Bone marrow (tissue), 2 donors: Measurements from ENCODE around the gene TBX3.

Experiments used
- DNase-seq, 2 donors: peaks; one replicate each; lab custom pipeline; 2025; lab: John Stamatoyannopoulos, UW

Gene TBX3

GRCh38 chr12:114668151-114668885 lies 15.7 kb downstream of the TBX3 start:
- no peak for DNase-seq

GRCh38 chr12:114667669-114668150 lies 16.3 kb downstream of the TBX3 start:
- DNase-seq: no peak

GRCh38 chr12:114666746-114667668 lies 17.0 kb downstream of the TBX3 start:
- no peak for DNase-seq

DNA sequence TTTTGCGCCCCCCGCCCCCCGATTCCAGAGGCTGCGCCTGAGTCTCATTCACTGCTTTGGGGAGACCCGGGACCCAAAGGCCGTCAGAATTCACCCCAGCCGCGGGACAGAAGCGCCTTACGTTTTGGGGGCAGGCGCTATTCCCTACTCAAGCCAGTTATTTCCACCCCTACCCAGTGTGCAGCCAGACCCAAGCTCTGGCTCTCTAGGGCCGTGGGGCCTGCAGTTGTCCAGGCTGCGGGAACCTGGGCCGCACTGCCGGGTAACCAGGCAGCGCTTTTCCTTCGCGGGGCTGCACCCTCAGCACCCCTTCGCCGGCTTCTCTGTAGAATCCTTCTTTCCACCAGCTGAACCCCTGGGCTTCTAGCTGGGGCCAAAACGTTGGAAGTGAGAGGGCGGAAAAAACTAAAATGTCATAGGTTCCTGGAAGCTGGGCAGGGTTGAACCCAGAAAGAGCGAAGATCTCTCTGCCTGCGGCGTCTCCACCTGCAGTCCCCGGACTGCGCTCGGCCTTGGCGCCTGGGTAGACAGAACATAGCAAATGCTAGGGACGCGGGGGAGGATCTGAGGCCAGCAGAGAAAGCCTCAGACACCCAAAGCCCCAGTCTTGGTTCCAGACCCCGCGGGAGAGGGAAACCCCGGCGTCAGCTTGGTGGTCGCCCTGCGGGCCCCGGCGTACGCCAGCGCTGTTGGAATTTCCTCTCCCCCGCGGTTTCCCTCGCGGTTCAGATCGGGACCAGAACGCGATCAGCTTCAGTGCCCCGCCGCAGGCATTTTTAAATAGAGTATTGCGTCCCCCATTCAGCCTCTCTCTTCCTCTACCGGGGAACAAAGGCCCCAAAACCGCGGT lies 18.3 kb downstream of the TBX3 start:
- no peak for DNase-seq

GRCh38 chr12:114664651-114665320 lies 19.2 kb downstream of the TBX3 start:
- DNase-seq: no peak

DNA sequence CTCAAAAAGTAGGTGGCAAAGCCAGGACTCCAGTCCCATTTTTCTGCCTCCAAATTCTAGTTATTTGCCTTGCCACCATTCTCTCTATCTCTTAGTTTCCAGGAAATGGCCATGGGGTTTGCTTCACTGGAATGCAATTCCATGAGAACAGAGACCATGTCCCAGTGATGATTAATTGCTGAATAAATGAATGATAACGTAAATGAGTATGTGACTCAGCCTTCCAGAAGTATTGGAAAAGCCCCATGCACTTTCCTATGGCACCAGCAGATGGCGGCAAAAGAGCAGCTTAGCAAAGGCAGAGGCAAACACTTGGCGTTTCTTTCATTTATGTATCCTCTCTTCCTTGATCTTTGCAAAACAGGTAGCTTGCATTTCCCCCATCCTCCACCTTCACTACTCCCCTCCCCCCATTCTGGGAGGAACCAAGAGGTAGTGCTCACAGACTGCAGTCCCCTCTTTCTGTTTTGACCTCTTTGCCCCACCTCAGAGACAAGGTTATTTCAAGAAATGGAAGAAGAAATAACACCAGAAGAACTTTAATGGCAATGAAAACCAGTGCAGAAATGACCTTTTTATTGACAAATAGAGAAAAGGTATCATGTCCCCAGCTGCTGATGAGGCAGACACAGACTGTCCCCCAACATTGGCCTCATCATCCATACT lies 21.3 kb downstream of the TBX3 start:
- peak; percentile 10 to 29 for DNase-seq

- no peak for DNase-seq
Measured at GRCh38 chr12:114661245-114661644, 22.7 kb downstream of the TBX3 start.

- DNase-seq: no peak
Measured at GRCh38 chr12:114659084-114659483, 24.9 kb downstream of the TBX3 start.

- no peak for DNase-seq
Measured at GRCh38 chr12:114658002-114658441, 26.0 kb downstream of the TBX3 start.

GRCh38 chr12:114657597-114657920 lies 26.4 kb downstream of the TBX3 start:
- no peak for DNase-seq

- DNase-seq: no peak
Measured at GRCh38 chr12:114656906-114657596, 26.9 kb downstream of the TBX3 start.

- no peak for DNase-seq
Measured at GRCh38 chr12:114655934-114656749, 27.8 kb downstream of the TBX3 start.

- no peak for DNase-seq
Measured at GRCh38 chr12:114649585-114649984, 34.4 kb downstream of the TBX3 start.

- no peak for DNase-seq
Measured at GRCh38 chr12:114648711-114649110, 35.3 kb downstream of the TBX3 start.

GRCh38 chr12:114638790-114639435 lies 45.1 kb downstream of the TBX3 start:
- DNase-seq: no peak

DNA sequence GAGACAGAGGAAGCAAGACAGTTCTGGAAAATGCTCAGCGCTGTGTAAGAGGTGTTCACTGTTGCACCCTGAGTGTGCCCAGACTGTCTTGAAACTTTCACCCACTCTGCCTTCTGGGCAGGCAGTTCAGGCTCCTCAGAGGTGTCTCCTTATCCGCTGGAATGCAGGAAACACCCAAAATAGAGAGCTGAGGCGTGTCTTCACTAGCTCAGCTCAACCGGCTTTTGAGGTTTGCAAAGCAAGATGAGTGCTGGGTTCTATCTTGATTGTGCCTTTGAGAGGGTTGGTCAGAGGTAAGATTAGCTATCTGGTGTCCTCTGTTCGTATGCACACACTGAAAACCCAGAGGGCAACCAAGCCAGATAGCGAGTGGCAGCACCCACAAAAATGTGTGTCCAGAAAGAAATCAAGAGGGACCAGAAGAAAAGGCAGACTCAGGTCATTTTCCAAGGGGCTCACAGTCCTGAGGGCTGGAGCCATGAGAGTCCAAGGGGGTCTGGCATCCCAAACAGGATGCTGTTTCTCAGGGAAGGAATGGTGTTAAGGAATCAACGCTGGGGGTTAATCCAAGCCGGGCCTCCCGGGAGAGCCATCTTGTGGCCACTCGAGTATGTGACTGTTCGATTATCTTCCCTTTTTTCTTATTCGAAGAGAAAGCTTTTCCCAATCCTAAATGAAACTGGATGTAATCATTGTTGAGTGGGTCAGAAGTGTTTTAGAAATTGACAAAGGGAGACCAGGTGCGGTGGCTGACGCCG lies 47.1 kb downstream of the TBX3 start:
- DNase-seq: no peak

- DNase-seq: no peak
Measured at GRCh38 chr12:114631242-114631641, 52.7 kb downstream of the TBX3 start.

DNA sequence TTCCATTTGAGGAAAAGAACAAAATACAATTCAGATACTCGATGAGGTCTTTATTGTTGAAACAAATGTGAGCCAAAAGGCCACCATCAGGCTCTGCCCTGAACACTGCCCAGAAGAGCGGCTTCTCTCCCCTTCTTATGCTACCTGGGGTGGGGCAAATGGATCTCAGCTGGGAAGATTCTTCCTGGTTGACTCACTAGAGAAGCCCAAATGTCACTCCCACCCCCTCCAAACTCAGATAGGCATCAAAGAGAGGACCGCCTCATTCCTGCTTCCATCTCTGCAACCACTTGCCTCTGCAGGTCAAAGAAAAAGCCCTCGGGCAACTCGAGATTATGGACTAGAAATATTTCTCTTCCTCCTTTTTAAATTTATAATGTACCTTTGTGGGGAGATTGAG lies 55.8 kb downstream of the TBX3 start:
- DNase-seq: no peak
